ENCODE data around the gene KIRREL3.

GRCh38 chr11:126781942-126782341, 218.6 kb downstream of the KIRREL3 start:
- TF ChIP-seq POLR2A (IDR thresholded peaks at IDR 0.05) (no peak), CTCF (IDR thresholded peaks at IDR 0.05) (no peak)
